Measurements from ENCODE around the gene NECTIN1. TPM values are rescaled to one million over a fixed set of nuclear protein-coding genes. Genes with fewer than 3 reads are reported as not detected.

Gene NECTIN1
- total RNA-seq, 1 donor from 2014 or later: 10.4 TPM

DNA sequence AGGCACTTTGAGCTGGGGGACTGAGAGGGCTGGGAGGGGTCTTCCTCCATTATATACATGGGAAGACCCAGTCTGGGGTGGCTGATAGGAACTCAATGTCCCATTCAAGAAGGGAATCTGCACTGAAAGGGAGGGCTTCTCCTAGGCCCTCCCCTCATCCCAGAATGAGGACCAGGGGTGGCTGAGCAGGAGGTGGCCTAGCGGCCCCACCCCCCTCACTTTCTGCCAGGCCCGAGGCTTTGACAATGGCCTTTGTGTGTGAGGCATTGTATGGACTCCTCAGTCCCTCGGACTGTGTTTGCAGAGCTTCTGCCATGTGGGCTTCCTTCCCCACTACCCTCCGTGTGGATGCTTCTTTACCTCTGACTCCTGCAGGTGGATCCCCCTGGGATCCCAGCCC, 65.7 kb downstream of the NECTIN1 start:
- intact Hi-C loops (cut with DNase I): no loop called here
- no peak for DNase-seq (ENCODE audit: low spot score)

DNA sequence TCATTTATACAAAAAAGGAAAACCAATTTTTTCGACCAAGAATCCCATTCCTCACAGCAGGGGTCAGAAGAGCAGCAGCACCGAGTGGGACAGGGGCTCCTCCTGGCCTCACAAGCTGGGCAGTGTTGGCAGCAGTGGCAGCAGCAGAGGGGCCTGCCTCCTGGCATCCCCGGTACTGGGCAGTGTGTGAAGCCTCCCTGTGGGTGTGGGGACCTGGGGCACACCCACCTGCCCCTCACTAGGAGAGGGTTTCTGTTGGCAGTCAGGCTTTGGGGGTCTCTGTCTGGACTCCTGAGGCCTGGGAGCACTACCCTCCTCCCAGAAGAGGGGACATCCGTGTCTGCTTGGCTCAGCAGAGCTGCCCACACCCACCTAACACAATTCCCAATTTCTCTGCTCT, 67.8 kb downstream of the NECTIN1 start:
- intact Hi-C loops (cut with DNase I): no loop called here
- DNase-seq (ENCODE audit: low spot score): no peak

DNA sequence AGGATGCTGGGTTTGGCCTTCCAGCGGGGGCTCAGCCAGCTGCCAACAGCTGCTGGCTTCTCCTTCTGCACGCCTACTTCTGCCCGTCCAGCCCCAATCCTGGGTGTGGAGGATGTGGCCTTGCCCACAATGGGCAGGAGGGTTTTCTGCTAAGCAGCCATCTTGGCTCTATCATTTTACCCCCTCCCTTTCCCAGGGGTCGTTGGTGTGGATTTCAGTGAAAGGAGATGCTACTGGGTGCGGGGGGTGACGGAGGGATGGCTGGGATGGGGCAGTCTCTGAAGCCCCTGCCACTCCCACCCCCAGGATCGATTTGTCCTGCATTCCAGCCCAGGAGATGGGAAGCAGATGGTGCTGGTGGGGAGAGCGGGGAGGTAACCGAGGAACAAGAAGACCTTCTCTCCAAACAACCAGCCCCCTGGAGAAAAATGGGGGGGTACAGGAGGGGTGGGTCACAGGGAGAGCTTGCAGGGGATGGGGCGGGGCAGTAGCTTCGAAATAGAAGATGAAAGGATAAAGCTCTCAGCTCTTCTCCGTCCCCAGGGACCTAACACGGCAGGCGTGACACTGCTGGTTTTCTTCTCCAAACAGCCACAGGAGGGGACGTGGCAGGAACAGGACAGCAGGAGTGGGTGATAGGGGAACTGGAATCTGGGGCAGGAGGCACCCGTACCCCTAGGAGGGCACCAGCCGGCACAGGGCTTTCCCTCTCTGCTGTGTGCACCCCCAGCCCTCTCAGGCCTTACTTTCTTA, 68.9 kb downstream of the NECTIN1 start:
- intact Hi-C loops (cut with DNase I): no loop called here
- DNase-seq (ENCODE audit: low spot score): no peak

DNA sequence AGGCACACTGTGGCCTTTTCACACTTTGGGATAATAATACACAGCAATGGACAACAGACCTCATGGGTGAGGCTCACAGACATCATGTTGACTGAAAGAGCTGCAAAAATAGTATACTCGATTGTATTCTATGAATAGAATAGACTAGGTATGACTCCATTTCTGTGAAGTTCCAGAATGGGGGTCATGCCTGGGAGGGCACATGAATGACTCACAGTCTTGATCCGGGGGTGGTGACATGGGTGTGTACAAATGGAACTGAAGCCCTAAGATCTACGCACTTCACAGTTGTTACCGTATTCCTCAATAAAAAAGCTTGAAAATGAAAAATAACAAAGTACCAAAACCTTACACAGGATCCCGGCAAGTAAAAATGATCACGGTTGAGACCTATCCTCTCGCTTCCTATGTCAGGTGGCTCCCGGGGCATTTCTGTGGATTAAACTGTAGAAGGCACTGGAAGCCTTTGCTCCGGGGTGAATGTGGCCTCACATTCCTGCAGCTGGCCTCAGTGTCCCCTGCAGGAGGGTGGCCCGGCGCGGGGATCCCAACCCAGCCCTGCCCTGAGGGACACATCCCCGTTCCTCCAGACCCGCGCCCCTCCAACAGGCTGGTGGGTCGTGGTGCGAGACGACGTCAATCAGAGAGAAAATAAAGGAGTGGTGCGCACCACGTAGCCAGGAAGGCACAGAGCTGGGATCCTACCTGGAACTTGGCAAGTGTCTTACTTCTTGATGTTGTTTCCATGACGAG, 75.9 kb downstream of the NECTIN1 start:
- intact Hi-C loops (cut with DNase I): no loop called here
- no peak for DNase-seq (ENCODE audit: low spot score)

DNA sequence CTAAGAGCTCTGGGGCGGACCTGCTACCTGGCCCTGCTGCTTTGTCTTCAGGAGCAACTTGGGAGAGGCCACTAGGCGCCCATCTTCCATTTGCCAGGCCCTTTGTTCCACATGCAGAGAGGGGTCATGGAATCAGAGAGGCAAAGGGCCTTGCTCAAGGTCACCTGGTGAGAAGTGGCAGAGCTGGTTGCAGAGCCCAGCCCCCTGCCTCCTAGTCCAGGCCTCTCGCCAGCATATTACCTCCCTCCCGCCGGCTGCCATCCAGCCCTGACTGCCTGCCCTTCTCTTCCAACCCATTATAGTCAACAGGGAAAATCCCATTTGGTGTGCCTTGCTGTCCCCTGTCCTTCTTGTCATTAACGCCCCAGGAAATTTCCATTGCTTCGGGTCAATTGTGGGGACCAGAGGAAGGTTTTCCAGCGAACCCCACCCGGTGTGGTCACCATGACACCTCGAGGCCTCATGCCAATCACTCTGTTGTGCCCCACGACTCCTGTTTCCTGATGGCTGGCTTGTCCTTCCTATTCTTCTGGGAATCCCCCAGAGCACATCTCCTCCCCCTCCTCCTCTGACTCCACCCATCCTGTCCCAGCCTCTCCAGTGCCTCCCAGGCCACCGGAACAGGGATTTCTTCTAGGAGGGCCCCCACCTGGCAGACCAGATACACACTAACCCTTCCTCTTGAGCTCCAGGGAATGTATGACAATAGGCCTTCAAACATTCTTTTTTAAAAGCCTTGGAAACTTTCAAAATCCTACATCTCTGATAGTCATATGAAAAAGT, 77.0 kb downstream of the NECTIN1 start:
- intact Hi-C loops (cut with DNase I): no loop called here
- DNase-seq (ENCODE audit: low spot score): no peak

DNA sequence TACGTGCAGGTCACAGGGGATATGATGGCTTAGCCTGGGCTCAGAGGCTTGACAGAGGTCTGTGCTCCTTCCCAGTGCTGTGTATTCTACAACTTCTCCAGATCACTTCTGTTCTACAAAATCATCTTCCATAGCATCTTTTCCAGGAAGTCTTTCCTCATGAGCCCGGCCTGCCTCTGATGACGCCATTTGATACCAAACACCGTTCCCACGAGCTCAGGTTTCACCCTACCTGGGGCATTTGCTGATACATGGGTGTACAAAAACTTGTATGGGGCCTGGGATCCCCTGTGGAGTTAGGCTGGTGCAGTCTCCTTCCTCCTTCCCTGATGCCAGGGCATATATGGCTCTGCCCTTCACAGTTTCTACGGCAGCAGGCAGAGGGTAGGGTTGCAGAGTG, 78.7 kb downstream of the NECTIN1 start:
- DNase-seq (ENCODE audit: low spot score): no peak
- intact Hi-C loops (cut with DNase I): no loop called here

DNA sequence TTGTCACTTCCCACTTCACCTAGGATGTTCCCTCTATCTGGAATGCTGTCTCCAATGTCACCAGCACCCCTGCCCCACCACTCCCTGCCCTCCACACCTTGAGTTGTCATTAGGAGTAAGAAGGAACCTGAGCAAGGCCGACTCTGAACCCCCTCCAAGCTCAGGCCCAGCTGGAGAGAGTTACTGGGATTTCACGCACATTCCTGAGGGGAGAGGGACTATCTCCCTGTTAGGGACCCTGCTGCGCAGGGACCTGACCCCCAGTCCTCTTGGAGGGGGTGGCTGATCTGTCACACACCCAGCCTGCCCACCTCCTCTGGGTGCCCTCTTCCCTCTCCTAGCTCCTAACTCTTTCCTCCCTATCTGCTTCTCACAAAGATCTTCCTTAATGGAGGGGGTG, 81.7 kb downstream of the NECTIN1 start:
- intact Hi-C loops (cut with DNase I): no loop called here
- no peak for DNase-seq (ENCODE audit: low spot score)

DNA sequence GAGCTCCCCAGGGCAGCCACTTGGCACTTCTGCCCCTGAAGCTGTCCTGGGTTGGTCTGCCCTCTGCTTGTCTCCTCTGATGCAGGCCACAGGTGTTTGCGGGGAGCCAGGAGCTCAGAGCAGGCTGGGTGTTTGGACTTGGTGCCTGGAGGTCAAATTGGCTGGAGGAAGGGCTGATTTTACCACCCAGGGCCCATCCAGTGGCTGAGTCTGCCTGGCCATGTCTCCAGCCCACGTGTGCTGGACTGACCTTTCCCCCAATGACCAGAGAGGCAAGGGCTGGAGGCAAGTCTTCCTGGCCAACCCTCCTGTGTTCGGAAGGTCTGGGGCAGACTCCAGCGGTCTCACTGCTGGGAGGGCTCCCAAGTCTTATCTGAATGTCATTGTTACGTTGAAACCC, 84.0 kb downstream of the NECTIN1 start:
- intact Hi-C loops (cut with DNase I): no loop called here
- DNase-seq (ENCODE audit: low spot score): no peak

DNA sequence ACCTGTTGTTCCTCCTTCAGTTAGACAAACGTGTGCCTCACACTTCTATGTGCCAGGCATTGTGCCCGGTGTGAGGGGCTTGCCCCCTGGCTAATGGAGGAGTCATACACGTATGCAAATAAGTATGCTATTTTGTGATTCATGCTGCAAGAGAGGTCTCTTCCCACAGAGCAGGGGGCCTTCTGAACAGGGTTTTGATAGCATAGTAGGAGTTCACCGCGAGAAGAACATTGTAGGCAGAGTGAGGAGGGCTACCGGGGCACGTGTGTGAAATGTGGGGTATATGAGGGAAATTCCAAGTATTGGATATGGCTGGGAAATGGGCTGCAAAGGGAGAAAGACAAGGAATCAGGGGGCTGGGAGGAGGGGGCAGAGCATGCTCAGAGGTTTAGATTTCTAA, 84.5 kb downstream of the NECTIN1 start:
- DNase-seq (ENCODE audit: low spot score): no peak
- intact Hi-C loops (cut with DNase I): loop anchor here (5.0 kb wide), 1 partner anchor 107 kb away; no protein-coding TSS in a partner anchor

DNA sequence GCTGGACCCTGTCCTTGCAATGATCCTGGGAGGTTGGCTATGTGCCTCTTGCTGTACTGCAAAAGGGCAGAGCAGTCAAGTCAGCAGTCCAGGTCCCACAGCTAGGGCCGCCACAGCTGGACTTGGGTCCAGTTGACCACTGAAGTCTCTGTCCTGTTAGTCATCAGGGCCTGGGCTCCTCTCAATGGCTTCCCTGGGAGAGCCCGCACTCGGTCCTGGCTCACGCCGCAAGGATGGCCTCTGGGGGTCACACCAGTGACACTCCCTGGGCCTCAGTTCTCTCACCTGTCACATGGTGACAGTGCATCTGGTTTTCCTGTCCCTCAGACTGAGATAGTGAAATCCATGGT, 85.1 kb downstream of the NECTIN1 start:
- DNase-seq (ENCODE audit: low spot score): no peak
- intact Hi-C loops (cut with DNase I): loop anchor here (5.0 kb wide), 1 partner anchor 107 kb away; no protein-coding TSS in a partner anchor

DNA sequence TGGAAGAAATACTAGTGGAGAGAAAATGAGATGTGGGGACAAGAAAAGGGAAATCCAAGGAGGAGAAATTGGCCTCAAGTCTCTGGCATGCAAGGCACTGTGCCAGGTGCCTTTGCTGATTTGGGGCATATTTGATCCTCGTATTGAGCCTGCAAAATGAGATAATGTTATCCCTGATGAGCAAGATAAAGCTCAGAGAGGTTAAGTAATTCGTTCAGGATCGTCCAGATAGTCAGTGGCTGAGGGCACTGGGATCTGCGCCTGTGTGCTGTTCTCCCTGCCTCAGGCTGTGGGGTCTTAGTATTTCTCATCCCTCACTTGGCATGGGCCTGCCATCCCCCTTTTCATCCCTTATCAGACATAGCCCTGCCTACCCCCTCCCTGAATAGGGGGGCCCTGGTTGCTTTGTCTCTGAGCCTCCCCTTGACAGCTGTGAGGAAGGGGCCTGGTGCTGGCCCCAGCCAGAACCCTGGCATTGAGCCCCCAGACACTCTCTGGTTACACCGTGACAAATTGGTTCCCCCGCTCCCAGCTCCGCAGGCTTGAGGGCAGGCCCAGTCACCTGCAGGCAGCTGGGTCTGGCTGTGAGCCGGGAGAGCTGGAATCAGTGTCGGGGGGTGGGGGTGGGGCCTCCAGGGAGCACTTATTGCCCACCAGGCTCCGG, 85.7 kb downstream of the NECTIN1 start:
- intact Hi-C loops (cut with DNase I): loop anchor here (5.0 kb wide), 1 partner anchor 106 kb away; no protein-coding TSS in a partner anchor
- DNase-seq (ENCODE audit: low spot score): no peak

DNA sequence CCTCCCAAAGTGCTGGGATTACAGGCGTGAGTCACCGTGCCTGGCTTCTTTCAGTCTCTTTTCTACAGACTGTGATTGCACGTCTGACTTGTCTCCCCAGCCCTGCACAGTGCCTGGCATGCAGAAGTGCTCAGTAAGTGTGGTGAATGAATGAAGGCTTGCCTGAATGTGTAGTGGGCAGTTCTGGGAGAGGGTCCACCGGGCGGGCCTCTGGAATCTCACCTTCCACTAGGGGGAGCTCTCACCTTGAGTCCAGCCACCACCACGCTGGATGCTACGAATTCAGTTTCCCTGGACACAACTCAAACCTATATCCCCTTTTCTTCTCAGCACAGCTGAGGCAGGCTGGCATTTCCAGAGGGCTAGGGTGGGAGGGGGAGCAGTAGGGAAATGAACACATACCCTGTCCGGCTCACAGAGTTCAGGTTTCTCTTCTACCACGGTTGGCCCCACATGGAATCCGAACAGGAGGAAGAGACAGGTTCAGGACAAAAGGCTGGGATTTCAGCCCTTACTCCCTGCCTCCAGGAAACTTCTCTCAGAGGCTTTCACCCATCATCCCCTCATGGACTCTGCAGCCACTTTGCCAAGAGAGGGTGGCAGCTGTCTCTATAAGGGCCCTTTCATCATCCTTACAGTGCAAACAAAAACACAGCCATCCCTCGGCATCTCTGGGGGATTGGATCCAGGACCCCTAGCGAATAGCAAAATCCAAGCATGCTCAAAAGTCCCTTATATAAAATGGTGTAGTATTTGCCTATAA, 86.8 kb downstream of the NECTIN1 start:
- DNase-seq (ENCODE audit: low spot score): no peak
- intact Hi-C loops (cut with DNase I): loop anchor here (5.0 kb wide), 1 partner anchor 105 kb away; no protein-coding TSS in a partner anchor

DNA sequence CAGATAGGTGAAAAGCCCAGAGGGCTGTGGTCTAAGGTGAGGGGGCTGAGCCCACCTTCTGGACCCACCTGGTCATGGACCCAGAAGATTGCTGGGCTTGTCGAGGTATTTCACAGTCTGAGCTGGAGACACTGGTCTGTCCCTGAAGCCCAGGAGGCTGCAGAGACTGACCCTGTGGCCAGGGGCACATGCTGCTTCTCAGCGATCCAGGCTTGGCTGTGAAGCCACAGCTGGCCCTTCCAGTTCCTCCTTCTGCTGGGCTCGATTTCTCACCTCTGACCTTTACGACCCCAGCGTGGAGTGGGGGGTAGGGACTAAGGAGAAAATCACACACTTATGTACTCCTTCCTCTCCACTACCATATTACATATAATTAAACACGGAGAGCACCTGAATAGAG, 88.5 kb downstream of the NECTIN1 start:
- intact Hi-C loops (cut with DNase I): loop anchor here (5.0 kb wide), 1 partner anchor 103 kb away; no protein-coding TSS in a partner anchor
- DNase-seq (ENCODE audit: low spot score): no peak

DNA sequence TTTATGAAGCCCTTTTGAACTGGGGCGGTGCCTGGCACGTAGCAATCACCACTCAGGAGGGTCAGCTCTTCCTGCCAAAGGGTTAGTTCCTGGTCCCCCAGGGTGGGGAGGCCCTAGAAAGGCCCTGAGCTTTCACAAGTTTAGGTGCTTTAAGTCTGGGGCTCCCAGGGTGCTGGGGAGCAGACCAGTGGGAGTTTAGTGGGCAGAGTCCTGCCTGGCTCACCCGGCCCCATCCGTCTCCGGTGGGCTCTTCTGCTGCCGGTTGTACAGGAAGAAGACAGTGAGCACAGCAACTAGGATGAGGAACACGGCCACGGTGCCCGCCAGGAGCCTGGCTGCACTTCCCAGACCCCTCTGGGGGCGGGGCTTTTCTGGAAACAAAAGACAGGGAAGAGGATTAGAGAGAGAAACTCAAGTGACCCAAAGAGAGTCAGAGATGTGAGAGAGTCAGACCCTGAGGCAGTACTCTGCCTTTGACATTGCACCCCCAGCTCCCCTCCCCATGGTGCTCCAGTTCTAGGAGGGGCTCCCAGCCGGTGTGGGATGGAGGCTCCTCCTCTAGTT, 89.3 kb downstream of the NECTIN1 start:
- intact Hi-C loops (cut with DNase I): loop anchor here (5.0 kb wide), 1 partner anchor 102 kb away; no protein-coding TSS in a partner anchor
- no peak for DNase-seq (ENCODE audit: low spot score)

DNA sequence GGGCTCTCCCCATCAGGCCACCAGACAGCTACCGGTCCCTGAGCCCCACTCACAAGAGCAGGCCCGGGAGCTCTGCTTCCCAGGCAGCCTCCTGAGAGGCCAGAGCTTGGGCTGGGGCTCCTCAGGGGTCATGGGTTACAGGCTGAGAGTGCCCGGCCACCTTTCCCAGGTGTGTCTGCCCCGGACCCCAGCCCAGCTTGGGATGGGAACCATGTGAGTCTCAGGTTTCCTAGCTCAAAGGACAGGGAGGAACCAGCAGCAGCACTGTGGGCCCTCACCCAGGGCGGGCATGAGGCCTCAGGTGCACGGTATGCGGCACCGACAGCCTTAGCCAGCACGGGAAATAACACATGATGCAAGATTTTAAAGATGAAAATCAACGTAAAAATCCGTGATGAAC, 90.1 kb downstream of the NECTIN1 start:
- intact Hi-C loops (cut with DNase I): no loop called here
- DNase-seq (ENCODE audit: low spot score): no peak

DNA sequence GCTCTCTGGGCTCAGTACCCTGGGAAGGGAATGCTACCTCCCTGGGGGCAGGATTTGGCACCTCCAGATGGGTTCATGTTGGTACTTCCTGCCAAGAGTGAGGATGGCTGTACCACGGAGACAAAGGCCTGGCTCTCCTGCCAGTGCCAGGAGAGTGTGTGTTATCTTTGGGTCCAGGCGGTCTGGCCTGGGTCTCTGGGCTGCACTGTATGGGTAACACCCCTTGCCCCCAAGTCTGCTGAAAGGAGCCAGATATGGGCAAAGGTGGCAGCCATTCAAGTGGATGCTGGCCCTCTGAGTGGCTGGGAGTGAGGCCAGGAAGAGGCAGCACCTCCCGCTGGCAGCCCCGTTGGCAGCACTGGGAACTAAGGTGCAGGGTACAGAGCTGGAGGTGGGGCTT, 91.5 kb downstream of the NECTIN1 start:
- DNase-seq (ENCODE audit: low spot score): no peak
- intact Hi-C loops (cut with DNase I): no loop called here

DNA sequence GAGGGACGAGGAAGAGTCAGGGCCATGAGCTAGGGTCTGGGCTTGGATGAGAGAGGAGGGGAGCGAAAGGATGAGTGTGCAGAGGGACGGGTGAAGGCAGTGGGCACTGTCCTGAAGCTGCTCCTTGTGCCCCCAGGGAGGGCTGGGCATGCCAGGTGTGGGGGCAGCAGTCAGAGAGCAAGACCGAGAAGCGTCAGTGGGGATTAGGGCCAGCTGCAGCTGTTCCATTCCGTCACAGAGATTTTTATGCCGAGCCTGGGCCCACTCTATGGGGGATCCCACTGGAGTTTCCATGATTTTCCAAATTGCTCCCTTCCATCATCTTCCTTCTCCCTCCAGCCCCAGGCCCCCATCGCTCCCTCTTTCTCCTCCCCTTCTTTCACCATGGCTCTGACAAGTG, 93.2 kb downstream of the NECTIN1 start:
- DNase-seq (ENCODE audit: low spot score): no peak
- intact Hi-C loops (cut with DNase I): no loop called here

DNA sequence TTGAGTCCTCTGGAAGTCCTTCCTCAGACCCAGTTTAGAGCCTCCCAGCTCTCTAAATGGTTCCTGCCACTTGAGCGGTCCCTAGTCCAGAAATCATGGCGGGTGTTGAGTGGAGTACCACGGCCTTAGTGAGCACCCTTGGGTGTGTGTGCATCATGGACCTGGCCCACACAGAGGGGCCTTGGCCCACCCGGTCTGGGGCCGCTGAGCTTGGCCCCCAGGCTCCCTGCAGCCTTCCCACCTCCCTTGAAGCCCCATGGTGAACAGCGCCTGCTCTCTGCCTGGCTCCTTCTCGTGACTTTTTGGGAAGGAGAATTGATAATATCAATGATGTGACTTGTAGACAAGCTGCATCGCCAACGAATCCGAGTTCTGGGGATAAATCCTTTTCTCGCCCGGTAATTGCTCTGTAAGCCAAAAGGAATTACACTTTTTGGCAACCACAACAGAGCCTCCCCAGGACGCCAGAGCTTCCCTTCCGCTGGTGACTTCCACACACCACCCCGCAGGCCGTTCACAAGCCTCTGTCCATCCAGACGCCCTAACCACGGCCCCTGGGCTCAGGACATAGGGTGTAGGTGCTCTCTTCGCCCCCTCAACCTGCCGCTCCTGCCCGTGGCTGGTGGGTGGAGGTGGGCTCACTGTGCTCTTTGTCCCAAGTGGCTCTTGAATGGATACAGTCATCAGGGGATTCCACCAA, 93.8 kb downstream of the NECTIN1 start:
- no peak for DNase-seq (ENCODE audit: low spot score)
- intact Hi-C loops (cut with DNase I): no loop called here

All from cardiac septum (tissue), 1 donor.